Pancreas (tissue), 10 donors: ENCODE measurements around the gene FAM53B. TPM values are rescaled to one million over a fixed set of nuclear protein-coding genes. Genes with fewer than 3 reads are reported as not detected.

ENCODE experiments used
- ATAC-seq, 4 donors: fragments of 200-7000 bp; cut with Tn5 transposase; one replicate each; pipeline versions ENCODE4 v1.8.0 to v1.9.1; 2020; ENCODE audit warnings: mild to moderate bottlenecking in 4 of 4, moderate library complexity in 4 of 4
- DNase-seq, 6 donors: peaks; one replicate each; pipeline ENCODE4 v3.0.0-alpha.2; 2020
- FAIRE-seq: peaks from 2 replicates; lab custom pipeline; 2012; peaks lifted over from hg19 to GRCh38; lab: Jason Lieb, UNC
- H3K27ac ChIP-seq, 4 donors: fragments of 200-600 bp; sonication (generic); 1 replicate in 3 of 4; 2 replicates in 1 of 4; pipeline versions ENCODE4 v1.5.0 to v1.8.0; 2020
- H3K27me3 ChIP-seq, 4 donors: fragments of 200-600 bp; one replicate each; pipeline ENCODE4 v1.8.0; 2021
- H3K36me3 ChIP-seq, 3 donors: fragments of 200-600 bp; sonication (generic) in 1 of 3; one replicate each; pipeline versions ENCODE4 v1.5.0 to v1.8.0; 2020 to 2021
- H3K4me1 ChIP-seq, 3 donors: fragments of 200-600 bp; one replicate each; pipeline ENCODE4 v1.8.0; 2021
- H3K4me3 ChIP-seq, 4 donors: fragments of 200-600 bp; sonication (generic) in 2 of 4; one replicate each; pipeline versions ENCODE4 v1.5.0 to v1.8.0; 2020 to 2021
- H3K9me3 ChIP-seq, 4 donors: fragments of 200-600 bp; one replicate each; pipeline ENCODE4 v1.8.0; 2021
- CTCF ChIP-seq, 4 donors: fragments of 200-600 bp; sonication (generic) in 3 of 4; IDR thresholded peaks; one replicate each; pipeline versions ENCODE4 v1.5.0 to v1.8.0; 2021; ENCODE audit warnings: antibody characterized with exemption in 4 of 4
- WGBS, 2 donors: extraction: QIAGEN DNeasy Blood & Tissue Kit; methylation state at CpG; one replicate each; pipeline ENCODE4 v1.1.7; 2013; 5-methylcytosine and 5-hydroxymethylcytosine counted together
- intact Hi-C, 3 donors: fragments of 100-400 bp; cut with DNase I; formaldehyde crosslinking; loops; one replicate each; pipeline versions ENCODE4 v1.11.1 to v1.14.2; 2022
- polyA plus RNA-seq, 2 donors: library from polyadenylated mRNA; stranded (reverse); fragments of 200-250 nt; gene quantifications; one replicate each; pipeline ENCODE4 v1.2.3, GENCODE V29; 2013
- total RNA-seq, 6 donors: library from RNA; stranded (reverse); fragmentation: NEBNext Ultra II Directional in 4 of 6; extraction: Animal tissue kit (Norgen Biotek cat#: 25700) in 4 of 6; gene quantifications; one replicate each; pipeline versions ENCODE4 v1.2.1 to v1.2.4, GENCODE V29; 2021 to 2023
- donor health status: healthy with polysubstance abuse.
- donor health status: DM: no; HTN: no; CAD: no; lungs with moderate emphysema.
- donor health status: DM: no; HTN: no; CAD: no.
- donor health status: control.
- donor health status: control.
- donor health status: Bipolar disorder and iron deficiency.
- donor health status: DM: yes; HTN: yes; CAD: no.
- donor health status: DM: no; HTN: no; CAD: no.
- donor health status: DM: no; HTN: no; CAD: no.
- donor health status: DM: yes; HTN: yes; CAD: no.

FAM53B gene
- total and polyA plus RNA-seq, 8 donors: 5.3 to 16.4 (median 8.5) TPM

GRCh38 chr10:124592101-124592500 is 152.1 kb downstream of the FAM53B start:
- Histone ChIP-seq H3K4me1 (peaks cover 5 to 15% (median 12%) of the 10 kb centered on the region in 3 donors), H3K27ac (no peak overlapping the region), H3K9me3 (no peaks in the 10 kb centered on the region), H3K36me3 (no peaks in the 10 kb centered on the region), H3K4me3 (no peak overlapping the region), H3K27me3 (no peaks in the 10 kb centered on the region)
- no peak for FAIRE-seq
- intact Hi-C loops: no loop called here
- ATAC-seq: no peak
- 93% methylated on average over 7 of the region's 7 CpGs for WGBS, 2 donors
- DNase-seq: peak in 2 of 6 donors; percentile 4 to 28
- TF ChIP-seq CTCF (IDR thresholded peaks at IDR 0.05): no peak

- Histone ChIP-seq H3K36me3 (no peaks in the 10 kb centered on the region), H3K27me3 (no peaks in the 10 kb centered on the region), H3K4me3 (no peak overlapping the region), H3K9me3 (no peaks in the 10 kb centered on the region), H3K4me1 (peaks cover 5 to 15% (median 12%) of the 10 kb centered on the region in 3 donors), H3K27ac (no peak overlapping the region)
- TF ChIP-seq CTCF (IDR thresholded peaks at IDR 0.05): no peak
- ATAC-seq (no peak), FAIRE-seq (no peak), DNase-seq (peak in 1 of 6 donors; percentile 35)
- 93% methylated on average over 4 to 5 of the region's 5 CpGs for WGBS, 2 donors
- intact Hi-C loops: no loop called here
Measured at GRCh38 chr10:124591123-124591495, 153.1 kb downstream of the FAM53B start.

DNA sequence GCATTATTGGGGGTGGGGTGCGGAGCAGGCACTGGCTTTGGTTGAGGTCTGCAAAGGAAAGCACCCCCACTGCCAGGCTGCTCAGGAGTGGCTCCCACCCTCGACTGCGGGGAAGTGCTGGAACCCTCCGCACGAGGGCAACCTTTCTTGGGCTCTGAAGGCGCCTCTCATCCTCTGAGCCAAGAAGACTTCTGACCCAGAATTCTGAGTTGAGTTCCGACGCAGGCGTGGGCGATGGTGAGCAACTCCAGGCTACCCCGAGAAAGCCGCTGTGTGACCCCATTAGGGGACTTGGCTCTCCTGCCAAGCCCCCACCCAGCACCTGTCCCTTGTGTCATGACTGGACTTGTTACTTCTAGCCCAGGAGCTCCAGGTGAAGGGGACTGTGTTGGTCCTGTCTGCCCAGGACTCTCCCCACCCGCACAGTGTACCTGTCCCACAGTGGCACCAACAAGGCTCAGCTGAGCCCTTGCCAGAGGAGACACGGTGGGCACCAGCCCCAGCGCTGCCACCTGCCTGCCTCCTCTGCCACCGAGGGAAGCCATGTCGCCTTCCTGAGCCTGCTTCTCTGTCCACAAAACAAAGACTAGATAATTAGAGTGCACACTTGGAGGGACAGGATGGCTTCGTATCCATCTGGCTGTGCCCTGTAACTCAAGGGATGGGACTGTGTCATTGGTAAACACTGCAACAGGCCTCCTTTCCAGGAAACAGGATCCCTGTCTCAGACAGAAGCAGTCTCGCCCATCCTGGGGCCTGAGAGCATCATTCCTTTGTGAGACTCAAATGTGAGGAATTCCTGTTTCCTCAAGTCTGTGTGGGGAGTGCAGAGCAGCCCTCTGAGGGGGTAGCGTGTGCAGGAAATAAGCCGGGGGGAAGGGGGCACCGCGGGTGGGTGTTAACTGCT is 153.7 kb downstream of the FAM53B start:
- Histone ChIP-seq H3K9me3 (no peaks in the 10 kb centered on the region), H3K4me1 (peaks cover 5 to 15% (median 12%) of the 10 kb centered on the region in 3 donors), H3K36me3 (no peaks in the 10 kb centered on the region), H3K27me3 (no peaks in the 10 kb centered on the region), H3K4me3 (no peak overlapping the region), H3K27ac (peak overlapping the region in 1 of 4 donors; percentile 58)
- no peak for TF ChIP-seq CTCF (IDR thresholded peaks at IDR 0.05)
- peak in 1 of 6 donors; percentile 37 for DNase-seq
- 84 to 93% methylated on average over 23 of the region's 23 CpGs for WGBS, 2 donors
- intact Hi-C loops: no loop called here
- ATAC-seq: no peak
- no peak for FAIRE-seq

- DNase-seq (peak; percentile 59 to 83 (median 72)), ATAC-seq (peak; percentile 68 to 80 (median 78)), FAIRE-seq (no peak)
- H3K27me3 ChIP-seq: no peaks in the 10 kb centered on the region
- no peak for TF ChIP-seq CTCF (IDR thresholded peaks at IDR 0.05)
- intact Hi-C loops: no loop called here
- H3K36me3 ChIP-seq: no peaks in the 10 kb centered on the region
- WGBS, 2 donors: 28% methylated on average over 24 of the region's 24 CpGs
- no peaks in the 10 kb centered on the region for H3K9me3 ChIP-seq
- peaks cover 5 to 15% (median 12%) of the 10 kb centered on the region in 3 donors for H3K4me1 ChIP-seq
- no peak overlapping the region for H3K4me3 ChIP-seq
- H3K27ac ChIP-seq: peak overlapping the region in 3 of 4 donors; percentile 33 to 58 (median 55)
Measured at GRCh38 chr10:124589491-124590041, 154.6 kb downstream of the FAM53B start.
